Lower lobe of right lung (tissue), 2 donors: ENCODE measurements around the gene LMF1. TPM values are rescaled to one million over a fixed set of nuclear protein-coding genes. Genes with fewer than 3 reads are reported as not detected.

Source experiments
- ATAC-seq, 2 donors: fragments of 200-7000 bp; cut with Tn5 transposase; one replicate each; pipeline ENCODE4 v1.9.1; 2020 to 2022; ENCODE audit warnings: mild to moderate bottlenecking in 2 of 2, moderate library complexity in 2 of 2
- DNase-seq: peaks from one replicate; pipeline ENCODE4 v3.0.0-alpha.2; 2020
- H3K27ac ChIP-seq: fragments of 200-600 bp; one replicate; pipeline ENCODE4 v1.8.0; 2022
- H3K27me3 ChIP-seq: fragments of 200-600 bp; one replicate; pipeline ENCODE4 v1.8.0; 2022; ENCODE audit warnings: low read depth
- H3K36me3 ChIP-seq: fragments of 200-600 bp; one replicate; pipeline ENCODE4 v1.8.0; 2022; ENCODE audit warnings: mild to moderate bottlenecking
- H3K4me1 ChIP-seq: fragments of 200-600 bp; one replicate; pipeline ENCODE4 v1.8.0; 2022
- H3K4me3 ChIP-seq: fragments of 200-600 bp; one replicate; pipeline ENCODE4 v1.8.0; 2022; ENCODE audit warnings: mild to moderate bottlenecking
- H3K9me3 ChIP-seq: fragments of 200-600 bp; one replicate; pipeline ENCODE4 v1.8.0; 2022
- intact Hi-C: fragments of 100-400 bp; cut with DNase I; formaldehyde crosslinking; loops from one replicate; pipeline ENCODE4 v1.11.0; 2022
- total RNA-seq: library from RNA; stranded (reverse); fragmentation: NEBNext Ultra II Directional; extraction: Animal tissue kit (Norgen Biotek cat#: 25700); gene quantifications from one replicate; pipeline ENCODE4 v1.2.1, GENCODE V29; 2021
- TF ChIP-seq, protein P1 (sequence below): fragments of 200-600 bp; IDR thresholded peaks from one replicate; pipeline ENCODE4 v1.8.0; 2022; ENCODE audit warnings: antibody characterized with exemption, mild to moderate bottlenecking
- donor health status: DM: no; HTN: yes; CAD: no; lungs with severe emphysema.

LMF1 gene
- total RNA-seq, 1 donor from 2014 or later: 23.8 TPM

DNA sequence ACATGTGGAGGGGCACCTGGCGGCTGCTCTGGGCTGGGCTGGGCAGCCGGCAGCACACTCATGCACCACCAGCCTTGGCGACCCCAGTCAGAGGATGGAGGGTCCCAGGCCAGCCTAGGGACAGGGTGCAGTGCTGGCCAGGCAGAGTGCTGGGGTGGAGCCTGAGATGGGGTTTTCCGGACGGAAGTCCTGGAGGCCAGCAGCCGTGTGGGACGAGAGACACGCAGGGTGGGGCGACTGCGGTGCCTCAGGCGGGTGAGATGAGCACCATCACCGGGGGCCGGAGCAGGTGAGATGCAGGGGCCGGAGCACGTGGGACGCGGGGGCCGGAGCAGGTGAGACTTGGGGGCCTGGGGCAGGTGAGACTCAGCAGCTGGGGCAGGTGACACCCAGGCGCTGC lies 55.2 kb downstream of the LMF1 start:
- TF ChIP-seq, protein P1, sequence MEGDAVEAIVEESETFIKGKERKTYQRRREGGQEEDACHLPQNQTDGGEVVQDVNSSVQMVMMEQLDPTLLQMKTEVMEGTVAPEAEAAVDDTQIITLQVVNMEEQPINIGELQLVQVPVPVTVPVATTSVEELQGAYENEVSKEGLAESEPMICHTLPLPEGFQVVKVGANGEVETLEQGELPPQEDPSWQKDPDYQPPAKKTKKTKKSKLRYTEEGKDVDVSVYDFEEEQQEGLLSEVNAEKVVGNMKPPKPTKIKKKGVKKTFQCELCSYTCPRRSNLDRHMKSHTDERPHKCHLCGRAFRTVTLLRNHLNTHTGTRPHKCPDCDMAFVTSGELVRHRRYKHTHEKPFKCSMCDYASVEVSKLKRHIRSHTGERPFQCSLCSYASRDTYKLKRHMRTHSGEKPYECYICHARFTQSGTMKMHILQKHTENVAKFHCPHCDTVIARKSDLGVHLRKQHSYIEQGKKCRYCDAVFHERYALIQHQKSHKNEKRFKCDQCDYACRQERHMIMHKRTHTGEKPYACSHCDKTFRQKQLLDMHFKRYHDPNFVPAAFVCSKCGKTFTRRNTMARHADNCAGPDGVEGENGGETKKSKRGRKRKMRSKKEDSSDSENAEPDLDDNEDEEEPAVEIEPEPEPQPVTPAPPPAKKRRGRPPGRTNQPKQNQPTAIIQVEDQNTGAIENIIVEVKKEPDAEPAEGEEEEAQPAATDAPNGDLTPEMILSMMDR: no peak
- no peak for DNase-seq

DNA sequence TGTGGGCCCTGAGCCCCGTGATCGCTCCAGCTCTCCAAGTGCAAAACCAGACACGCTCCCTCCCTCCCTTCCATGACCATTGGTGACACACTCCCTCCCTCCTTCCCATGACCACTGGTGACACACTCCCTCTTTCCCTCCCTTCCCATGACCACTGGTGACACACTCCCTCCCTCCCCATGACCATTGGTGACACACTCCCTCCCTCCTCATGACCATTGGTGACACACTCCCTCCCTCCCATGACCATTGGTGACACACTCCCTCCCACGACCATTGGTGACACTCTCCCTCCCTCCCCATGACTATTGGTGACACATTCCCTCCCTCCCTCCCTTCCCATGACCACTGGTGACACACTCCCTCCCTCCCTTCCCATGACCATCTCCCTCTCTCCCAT lies 56.3 kb downstream of the LMF1 start:
- TF ChIP-seq, protein P1: no peak
- Histone ChIP-seq H3K36me3 (peaks cover 13% of the 10 kb centered on the region), H3K27me3 (no peaks in the 10 kb centered on the region), H3K4me1 (no peaks in the 10 kb centered on the region), H3K27ac (no peak overlapping the region), H3K9me3 (no peaks in the 10 kb centered on the region), H3K4me3 (no peak overlapping the region)
- intact Hi-C loops: no loop called here
- ATAC-seq: peak; percentile 50
- no peak for DNase-seq

More for the DNA sequence above, 55.2 kb downstream of the LMF1 start:
- Histone ChIP-seq H3K9me3 (no peaks in the 10 kb centered on the region), H3K36me3 (peaks cover 3% of the 10 kb centered on the region), H3K27me3 (no peaks in the 10 kb centered on the region), H3K27ac (no peak overlapping the region), H3K4me3 (no peak overlapping the region), H3K4me1 (no peaks in the 10 kb centered on the region)
- intact Hi-C loops: no loop called here
- ATAC-seq: no peak

DNA sequence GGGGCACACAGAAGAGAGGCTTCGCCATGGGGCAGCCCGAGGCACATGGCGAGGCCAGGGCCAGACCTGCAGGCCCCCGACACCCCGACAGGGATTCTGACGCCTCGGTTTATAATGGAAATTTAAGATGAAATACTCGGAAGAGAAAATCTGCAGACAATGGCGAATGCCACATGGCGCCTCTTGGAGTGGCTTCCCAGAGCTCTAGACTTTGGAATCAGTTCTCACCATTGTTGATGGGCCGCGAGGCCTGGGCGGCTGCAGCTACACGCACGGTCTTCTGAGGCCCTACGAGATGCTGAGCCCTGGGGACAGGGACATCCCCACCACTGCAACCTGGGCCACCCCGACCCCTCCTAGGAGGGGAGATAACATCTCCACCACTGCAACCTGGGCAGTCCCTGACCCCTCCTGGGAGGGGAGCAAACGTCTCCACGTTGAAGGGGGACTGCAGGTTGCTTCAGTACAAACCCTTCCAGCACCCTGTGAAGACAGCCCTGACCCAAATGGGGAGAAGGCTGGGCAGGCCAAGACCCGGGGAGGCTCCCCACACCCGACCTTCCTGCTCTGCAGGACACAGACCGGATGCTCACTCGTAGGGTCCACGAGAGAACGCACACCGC lies 56.9 kb downstream of the LMF1 start:
- TF ChIP-seq, protein P1: no peak
- no peaks in the 10 kb centered on the region for H3K27me3 ChIP-seq
- intact Hi-C loops: no loop called here
- no peak overlapping the region for H3K27ac ChIP-seq
- no peaks in the 10 kb centered on the region for H3K4me1 ChIP-seq
- peaks cover 14% of the 10 kb centered on the region for H3K36me3 ChIP-seq
- no peak overlapping the region for H3K4me3 ChIP-seq
- no peak for DNase-seq
- no peak for ATAC-seq
- H3K9me3 ChIP-seq: no peaks in the 10 kb centered on the region

DNA sequence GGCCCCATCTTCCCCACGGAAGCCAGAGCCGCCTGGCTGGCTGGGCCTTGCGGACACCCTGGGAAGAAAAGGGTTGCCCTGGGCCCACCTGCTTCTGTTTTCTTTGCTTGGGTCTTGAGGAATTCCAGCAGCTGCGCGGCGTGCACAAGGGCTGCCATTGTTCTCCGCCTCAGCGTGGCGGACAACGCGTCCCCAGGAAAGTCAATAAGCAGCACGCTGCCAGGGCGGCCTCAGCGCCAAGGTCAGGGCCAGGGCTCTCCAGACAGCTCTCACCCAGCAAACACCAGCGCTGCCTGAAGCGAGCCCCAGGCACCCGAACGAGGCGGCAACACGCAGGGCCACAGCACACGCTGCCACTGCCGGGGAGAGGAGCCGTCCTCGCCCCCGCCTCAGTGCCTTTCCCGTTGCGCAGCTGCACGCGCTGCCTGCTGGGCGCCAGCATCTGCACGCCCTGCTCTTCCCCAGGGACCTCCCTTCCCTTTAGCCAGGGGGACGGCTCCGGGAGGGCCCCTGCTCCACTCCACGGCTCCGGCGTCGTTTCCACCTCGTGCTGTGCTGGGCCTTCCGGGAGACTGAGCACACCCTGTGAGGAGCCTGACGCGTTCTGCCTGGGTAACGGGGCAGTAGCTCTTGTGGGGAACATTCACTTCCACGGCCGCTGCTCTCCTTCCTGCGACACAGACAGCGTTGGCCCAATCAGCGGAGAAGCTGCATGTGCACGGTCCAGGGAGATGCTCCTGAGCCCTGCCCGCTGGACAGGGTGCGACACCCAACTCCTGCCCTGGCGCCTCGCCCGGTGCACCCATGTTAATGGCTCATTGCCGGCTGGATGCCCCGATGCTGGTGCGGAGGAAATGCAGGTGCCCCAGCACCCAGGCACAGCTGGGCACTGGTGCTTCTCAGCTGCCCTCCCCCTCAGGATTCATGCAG lies 57.8 kb downstream of the LMF1 start:
- ATAC-seq: no peak
- H3K36me3 ChIP-seq: peaks cover 18% of the 10 kb centered on the region
- intact Hi-C loops: no loop called here
- no peaks in the 10 kb centered on the region for H3K9me3 ChIP-seq
- H3K27me3 ChIP-seq: no peaks in the 10 kb centered on the region
- H3K4me1 ChIP-seq: no peaks in the 10 kb centered on the region
- H3K27ac ChIP-seq: no peak overlapping the region
- TF ChIP-seq, protein P1: no peak
- no peak overlapping the region for H3K4me3 ChIP-seq
- DNase-seq: no peak

DNA sequence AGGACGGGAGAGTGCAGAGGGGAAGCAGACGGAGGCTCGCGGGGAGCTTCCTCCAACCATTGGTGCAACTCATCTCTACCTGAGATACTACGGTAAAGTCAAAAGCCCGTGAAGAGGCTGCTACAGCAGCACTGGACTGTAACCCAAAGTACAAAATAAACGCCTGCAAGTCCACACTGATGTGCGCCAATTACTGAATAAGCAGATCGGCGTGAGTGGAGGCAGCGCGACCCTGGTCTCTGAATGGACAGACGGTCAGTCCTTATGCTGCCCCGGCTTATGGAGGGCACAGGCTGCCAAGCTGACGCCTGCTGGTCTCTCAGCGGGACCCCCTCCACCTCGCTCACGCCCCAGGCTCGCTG lies 58.5 kb downstream of the LMF1 start:
- Histone ChIP-seq H3K36me3 (peaks cover 24% of the 10 kb centered on the region), H3K27ac (no peak overlapping the region), H3K27me3 (no peaks in the 10 kb centered on the region), H3K4me3 (no peak overlapping the region), H3K4me1 (no peaks in the 10 kb centered on the region), H3K9me3 (no peaks in the 10 kb centered on the region)
- DNase-seq (no peak), ATAC-seq (no peak)
- intact Hi-C loops: no loop called here
- TF ChIP-seq, protein P1: no peak
